NCI-H2196 (cell line): ENCODE measurements around the gene UBE2H.
"Not testable (repeated sequence)": the region's sequence is repeated elsewhere in the genome, so short reads cannot be mapped to it uniquely, and the experiment has no call there.

Experiments
- DNase-seq: peaks from one replicate; lab custom pipeline; 2025; ENCODE audit not compliant: unreplicated experiment; lab: John Stamatoyannopoulos, UW

The UBE2H gene

DNA sequence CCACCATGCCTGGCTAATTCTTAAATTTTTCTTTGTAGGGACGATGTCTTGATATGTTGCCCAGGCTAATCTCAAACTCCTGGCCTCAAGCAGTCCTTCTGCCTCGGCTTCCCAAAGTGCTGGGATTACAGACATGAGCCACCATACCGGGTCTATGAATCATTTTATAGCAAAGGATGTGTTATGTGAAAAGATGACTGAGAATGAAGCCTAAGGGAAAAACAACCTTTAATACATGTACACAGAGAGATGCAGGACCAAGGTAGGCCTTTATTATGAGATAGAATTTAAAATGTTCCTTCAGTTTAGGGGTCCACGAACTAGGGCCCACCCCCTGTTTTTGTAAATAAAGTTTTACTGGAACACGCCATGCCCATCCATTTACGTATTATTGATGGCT is 41.0 kb downstream of the UBE2H start:
- no peak for DNase-seq

DNA sequence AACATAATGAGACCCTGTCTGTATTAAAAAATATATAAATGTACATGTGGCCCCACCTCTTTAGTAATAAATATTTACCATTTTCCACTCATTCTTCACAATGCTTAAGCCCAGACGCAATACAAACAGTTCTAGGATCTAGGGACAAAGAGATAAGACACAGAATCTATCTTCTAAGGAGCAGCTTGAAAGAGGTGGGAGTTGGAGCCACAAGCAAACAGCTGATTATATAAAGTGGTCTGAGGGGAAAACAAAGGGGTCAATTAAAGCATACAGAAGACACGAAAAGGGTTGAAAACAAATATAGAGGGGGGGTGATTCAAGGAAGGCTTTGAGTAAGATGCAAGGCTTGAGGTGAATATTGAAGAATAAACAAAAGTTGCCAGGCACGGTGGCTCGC is 43.1 kb downstream of the UBE2H start:
- DNase-seq = no peak

- DNase-seq = no peak
Observed at GRCh38 chr7:129908181-129908580, 44.6 kb downstream of the UBE2H start.

DNA sequence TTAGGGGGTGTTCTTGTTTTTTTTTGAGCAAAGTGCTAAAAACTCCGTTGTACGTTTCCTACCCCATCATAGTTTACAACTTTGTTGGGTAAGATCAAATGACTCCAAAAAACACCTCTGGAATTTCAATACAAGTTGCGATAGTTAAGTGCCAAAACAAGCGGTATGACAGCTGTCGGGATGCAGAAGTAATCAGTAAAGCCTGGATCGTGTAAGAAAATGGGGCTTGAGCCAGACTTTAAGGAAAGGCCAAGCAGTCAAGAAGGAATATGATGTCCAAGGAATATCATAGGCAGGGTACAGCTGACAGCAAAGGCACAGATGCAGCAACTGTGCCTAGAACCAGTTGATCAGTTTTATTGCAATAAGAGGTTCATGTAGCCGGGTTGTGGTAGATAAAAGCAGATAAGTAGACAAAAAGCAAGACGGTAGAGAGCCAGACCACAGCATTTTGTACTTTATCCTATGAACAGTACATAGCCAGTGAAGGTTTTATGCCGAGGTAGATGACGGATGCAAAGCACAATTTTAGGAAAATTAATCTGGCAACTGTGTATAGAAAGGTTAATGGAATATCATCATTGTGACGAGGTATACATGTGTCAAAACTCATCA is 45.5 kb downstream of the UBE2H start:
- DNase-seq = no peak

- no peak for DNase-seq
Observed at GRCh38 chr7:129906700-129907099, 46.1 kb downstream of the UBE2H start.

- DNase-seq = no peak
Observed at GRCh38 chr7:129903935-129904334, 48.8 kb downstream of the UBE2H start.

DNA sequence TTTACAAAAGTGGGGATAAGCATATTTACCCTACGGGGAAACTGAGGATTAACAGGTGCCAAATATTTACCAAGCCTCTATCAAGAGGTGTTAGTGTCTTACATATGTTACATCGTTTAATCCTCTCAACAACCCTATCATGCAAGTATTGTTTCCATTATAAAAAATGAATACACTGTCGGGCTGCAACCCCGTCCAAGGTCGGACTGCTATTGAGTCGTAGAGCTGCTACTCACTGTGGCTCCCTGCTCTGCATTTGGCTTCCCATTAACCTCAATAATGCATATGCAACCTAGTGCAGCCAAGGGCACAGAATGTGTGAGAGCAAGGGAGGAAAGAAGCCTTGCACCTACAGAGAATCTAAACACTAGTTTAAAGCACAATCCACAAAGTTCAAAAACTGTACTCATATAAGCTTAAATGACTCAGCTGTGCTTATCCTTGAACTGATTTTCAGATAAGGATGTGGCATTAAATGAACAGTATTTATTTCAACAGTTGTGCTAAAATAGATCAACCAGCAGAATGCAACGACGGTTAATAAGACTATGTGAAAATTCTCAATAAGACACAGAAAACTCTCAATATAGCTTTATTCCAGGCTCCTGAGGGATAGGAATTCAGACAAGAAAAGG is 49.9 kb downstream of the UBE2H start:
- DNase-seq = no peak

DNA sequence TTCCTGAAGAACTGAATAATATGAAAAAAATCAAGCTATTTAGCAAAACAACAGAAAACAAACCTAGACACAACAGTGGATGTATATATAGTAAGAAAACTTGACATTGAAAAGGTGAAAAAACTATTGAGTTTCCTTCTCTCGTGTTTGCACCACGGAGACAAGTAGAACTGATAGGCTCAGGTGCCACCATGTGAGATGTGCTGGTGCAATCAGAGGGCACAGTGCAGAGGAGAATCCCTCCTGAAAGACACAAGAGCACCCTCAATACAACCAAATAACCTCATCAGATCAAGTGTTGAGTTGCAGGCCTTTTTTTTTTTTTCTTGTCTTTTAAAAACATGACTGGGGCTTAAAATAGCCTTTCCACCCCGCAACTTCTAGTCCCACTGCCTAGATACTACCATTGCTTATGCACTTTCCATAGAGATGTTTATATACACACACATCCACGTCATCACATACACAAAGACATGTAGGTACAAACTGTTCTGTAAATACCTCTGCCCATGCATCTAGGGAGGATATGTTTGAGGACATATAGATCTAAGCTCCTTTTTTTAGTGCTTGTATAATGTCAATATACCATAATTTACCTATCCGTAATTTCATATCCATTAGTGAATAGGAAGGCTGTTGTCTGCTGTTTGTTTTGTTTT is 54.1 kb downstream of the UBE2H start:
- DNase-seq = no peak

DNA sequence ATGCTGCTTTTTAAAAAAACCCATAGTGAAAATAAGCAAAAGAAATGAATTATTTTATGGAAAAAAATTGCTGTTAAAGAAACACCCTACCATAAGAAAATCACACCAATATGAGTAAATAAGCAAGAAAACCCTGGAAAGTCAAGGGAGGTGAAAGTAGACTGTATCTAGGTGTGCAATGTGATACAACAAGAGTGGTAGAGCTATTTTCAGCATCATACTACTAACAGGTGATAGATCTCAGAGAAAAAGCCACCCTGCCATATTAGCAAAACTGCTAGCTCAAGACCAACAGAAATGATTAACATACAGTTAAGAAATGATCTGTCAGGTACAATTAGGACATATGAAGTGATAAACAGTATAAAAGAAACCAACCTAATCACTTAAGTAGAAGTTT is 54.8 kb downstream of the UBE2H start:
- no peak for DNase-seq

DNA sequence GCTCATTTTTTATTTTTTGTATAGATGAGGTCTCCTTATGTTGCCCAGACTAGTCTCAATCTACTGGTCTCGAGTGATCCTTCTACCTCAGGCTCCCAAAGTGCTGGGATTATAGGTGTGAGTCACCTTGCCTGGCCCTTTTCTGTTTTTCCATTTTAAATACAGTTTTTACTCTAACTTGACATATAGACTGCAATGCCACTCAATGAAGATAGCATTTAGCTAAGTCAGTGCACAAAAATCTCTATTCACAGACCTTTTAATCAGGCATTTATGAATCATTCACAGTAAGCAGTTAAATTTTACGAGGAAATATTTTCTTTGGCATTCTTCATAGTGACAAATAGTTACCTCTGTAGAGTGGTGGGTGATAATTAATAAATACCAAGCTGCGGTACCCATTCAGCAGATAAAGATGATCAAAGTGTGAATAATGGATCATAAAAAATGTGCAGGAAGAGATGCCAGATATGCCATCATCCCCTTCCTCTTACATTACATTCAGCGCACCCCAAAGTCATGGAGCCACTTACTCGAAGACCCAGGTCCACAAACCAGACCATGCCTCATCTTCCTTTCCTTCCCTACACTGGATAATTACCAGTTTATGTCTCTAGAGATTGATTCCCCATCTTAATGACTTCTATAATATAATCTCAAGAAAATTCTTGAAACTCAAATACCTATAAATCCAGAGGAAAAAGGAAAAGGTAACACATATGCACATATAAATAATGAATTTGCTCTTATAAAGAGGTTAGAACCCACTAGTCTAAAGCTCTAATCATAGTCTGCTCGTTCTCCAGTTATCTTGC is 56.0 kb downstream of the UBE2H start:
- DNase-seq = no peak

DNA sequence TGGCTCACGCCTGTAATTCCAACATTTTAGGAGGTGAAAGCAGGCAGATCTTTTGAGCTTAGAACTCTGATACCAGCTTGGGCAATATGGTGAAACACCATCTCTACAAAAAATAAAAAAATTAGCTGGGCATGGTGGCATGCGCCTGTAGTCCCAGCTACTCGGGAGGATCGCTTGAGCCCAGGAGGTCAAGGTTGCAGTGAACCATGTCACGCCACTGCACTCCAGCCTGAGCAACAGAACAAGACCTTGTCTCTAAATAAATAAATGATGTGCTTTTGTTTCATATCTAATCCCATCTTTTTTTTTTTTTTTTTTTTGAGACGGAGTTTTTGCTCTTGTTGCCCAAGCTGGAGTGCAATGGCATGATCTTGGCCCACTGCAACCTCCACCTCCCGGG is 58.6 kb downstream of the UBE2H start:
- DNase-seq = not testable (repeated sequence)

DNA sequence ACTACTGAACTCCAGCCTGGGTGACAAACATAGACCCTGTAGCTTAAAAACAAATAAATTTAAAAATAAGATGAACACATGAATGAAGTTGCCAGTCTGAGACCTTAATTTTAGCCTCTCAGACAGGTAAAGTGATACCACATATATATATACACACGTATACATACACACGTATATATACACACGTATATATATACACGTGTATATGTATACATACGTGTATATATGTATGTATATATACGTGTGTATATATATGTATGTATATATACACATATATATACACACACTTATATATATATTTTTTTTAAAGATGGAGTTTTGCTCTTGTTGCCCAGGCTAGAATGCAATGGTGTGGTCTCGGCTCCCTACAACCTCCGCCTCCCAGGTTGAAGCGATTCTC is 62.7 kb downstream of the UBE2H start:
- DNase-seq = no peak

DNA sequence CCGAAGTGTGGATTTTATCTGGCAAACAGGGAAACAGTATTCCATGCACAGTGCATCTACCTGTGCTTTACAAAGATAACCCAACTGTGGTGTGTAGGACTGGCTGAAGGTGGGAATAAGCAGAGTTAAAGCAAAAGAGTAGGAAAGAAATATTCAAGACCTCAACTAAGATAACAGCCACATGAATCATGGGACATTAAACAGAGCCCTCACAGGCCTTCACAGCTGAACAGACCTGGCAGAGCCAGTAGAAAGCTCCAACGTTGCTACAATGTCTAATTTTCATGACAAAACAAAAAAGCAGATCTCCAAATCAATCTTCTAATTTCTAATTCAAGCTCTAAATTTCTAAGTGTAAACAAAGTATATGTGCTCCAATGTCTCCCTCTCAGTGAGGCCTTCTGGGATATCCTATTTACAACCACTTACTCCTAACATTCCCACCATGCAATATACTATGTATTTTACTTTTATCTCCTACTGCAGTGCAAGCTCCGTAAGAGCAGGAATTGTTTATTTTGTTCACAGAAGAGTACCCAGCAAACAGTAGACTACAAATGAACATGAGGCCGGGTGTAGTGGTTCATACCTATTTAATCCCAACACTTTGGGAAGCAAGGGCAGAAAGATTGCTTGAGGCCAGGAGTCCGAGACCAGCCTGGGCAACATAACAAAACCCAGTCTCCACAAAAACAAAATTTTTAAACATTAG is 63.5 kb downstream of the UBE2H start:
- no peak for DNase-seq

GRCh38 chr7:129887865-129888264 is 64.9 kb downstream of the UBE2H start:
- no peak for DNase-seq

GRCh38 chr7:129886818-129887186 is 66.0 kb downstream of the UBE2H start:
- no peak for DNase-seq

- no peak for DNase-seq
Observed at GRCh38 chr7:129886167-129886817, 66.5 kb downstream of the UBE2H start.

GRCh38 chr7:129884495-129884894 is 68.3 kb downstream of the UBE2H start:
- no peak for DNase-seq

DNA sequence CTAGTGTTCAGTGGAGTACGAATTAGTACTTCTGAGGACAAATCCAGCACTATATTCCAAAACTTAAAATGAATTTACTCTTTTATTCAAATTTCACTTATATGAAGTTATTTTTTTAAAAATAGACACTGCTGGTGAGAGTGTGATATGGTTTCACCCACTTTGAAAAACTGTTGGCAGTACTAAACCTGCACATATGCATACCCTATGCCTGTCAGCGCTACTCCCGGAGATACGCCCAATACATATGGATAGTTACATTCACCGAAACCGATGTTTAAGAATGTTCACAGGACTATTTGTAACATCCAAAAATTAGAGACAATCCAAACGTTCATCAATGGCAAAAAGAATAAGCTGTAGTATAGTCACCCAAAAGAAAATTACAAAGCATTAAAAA is 69.6 kb downstream of the UBE2H start:
- DNase-seq = no peak

DNA sequence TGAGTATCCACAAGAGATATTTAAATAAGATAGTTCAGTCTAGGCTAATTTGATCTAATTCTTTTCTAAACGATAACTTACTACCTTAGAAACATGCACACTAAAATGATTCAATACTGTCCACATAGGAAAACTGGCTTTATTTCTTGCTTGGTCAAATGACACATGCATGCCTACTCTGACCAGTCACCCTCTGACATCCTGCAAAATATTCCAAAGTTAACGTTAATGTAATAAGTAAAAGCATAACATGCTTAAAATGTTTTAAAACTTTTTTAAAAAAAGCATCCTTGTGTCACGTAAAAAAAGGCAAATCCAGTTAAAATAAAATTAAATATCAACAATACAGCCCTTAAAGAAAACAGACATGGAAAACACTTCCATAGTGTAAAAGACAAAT is 70.2 kb downstream of the UBE2H start:
- DNase-seq = no peak

DNA sequence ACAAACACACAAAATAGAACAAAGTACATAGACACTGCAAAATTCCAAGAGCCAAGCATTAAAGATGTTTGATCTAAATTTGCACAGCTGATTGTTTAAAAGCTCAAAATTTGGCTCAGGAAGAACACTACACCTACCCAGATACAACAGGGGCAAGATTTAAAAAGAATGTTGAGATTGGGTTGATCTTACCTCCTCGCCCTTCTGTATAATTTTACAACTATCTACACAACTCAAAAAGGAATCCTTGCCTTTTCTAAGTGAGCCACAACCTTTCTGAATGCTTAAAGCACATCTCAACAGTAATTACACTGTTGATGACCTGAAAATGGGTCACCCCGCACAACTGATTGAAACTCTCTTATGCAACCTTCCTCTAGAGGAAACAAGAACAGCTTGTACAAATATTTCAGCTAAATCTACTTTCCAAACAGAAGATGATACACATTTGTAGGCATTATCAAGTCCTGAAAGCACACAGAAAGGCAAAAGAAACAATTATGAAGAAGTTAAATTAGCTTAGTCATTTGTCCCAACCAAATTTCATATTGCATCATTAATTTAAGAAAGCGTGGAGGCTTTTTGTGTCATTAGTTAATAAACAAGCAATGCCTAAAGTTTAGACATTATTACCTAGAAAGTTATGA is 75.5 kb downstream of the UBE2H start:
- DNase-seq = no peak
